DMS 273 (cell line): ENCODE results near the gene TTC34.

Experiments used
- DNase-seq: peaks from one replicate; lab custom pipeline; 2025; ENCODE audit not compliant: unreplicated experiment; lab: John Stamatoyannopoulos, UW

Gene TTC34

DNA sequence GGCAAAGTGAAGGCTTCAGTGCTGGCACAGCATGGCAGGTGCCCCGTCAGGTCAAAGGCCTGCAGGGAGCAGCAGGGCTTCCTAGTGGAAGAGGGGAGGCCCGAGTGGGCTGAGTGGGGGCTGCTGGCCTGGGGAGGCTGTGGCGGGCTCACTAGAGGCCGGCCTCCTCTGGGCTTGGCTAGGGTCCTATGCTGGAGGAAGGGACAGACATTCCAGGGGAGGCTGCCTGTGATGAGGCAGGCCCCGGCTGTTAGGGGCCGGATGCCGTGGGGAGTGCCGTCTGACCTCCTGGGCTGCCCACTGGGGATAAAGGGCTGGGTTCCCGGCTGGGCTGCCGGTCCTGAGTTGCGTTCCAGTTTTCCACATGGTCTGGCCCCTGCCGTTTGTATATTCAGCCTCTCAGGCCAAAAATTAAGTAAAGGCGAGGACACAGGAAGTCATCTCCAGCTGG is 193.8 kb downstream of the TTC34 start:
- DNase-seq, result no peak

DNA sequence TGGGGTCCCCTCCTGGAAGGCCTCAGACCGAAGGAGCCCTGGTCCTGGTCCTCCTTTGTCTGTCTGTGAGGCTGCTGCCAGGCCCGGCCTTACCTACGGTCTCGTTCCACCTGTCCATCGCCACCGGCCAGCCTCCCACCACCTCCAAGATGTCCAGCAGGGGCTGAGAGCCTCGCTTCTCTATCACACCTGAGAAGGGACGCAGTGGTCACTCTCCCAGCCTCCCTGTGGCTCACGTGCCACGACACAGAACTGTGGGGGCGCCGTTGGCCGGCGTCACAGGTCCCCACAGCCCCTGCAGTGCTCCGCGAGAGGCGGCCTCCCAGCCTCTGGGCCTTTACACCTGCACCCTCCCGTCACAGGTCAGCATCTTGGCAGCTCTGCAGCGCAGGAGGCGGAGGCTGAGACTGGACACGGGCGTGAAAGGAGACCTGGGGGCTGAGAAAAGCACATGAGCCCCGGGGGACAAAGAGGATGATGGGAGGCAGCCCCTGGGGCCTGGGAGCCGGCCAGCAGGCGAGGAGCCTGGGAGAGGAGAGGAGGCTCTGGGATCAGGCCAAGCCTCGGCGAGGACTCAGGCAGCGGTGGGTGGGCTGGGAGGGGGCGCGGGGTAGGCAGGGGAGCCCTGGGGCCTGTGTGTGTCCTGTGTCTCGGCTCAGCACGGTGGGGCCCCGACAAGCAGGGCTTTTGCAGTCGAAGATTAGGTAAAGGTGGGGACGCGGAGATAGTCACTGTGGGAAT is 194.4 kb downstream of the TTC34 start:
- no peak for DNase-seq

DNA sequence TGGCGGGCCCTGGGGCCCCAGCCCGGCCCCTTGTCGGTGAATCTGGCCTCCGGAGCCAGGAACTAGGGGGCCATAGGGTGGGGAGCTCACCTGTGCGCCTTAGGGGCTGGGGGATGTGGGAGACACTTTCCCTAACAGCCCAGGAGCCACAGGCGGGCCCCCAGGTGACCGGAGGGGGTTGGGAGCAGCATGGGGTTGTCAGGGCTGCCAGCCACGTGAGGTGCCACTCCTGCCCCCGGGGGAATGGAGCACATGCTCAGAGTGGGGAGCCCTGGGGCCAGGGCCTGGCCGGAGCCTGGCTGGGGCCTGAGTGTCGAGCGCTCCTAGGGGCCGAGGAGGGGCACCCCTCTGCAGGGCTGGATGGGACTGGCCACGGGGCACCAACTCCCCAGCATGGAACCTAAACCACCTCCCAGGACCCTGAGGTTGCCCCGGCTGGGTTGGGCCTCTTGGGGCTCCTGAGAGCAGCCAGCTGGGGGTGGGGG is 195.1 kb downstream of the TTC34 start:
- DNase-seq, result no peak

DNA sequence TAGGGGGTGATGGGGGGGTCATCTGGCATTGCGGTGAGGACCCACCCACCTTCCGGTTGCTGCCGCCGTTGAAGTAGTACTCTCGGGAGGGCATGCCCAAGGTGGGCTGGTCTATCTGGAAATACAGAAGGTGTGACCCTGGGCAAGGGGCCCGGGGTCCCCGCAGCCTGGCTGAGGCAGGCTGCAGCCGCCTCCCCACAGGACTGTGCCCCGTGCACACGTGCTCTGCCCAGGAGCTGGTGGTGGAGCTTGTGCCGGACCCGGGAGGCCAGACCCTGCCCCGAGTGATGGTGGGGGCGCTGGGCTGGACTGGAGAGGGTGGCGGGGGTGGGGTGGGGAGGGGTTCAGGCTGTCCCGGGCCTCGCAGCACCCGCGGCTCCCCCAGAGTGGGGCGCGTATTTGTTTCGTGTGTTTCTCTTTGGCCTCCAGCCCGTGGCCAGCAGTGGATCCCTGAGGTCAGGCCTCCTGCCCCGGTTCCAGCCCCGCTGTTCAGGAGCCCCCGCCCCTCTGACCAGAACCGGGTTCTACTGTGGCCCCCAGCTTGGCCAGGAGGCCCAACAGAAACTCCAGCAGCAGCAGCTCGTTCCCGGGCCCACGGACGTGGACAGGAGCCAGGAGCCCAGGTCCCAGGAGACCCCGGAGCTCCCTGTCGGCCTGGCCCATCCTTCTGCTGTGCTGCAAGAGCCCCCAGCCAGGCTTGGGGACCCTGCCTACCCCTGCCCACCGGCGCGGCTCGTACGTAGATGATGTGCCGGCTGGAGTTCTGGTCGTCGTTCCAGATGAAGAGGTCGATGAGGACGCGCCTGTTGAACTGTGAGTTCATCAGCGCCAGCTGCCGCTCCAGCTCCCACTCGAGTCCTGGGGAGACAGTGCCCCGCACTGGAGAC is 195.7 kb downstream of the TTC34 start:
- no peak for DNase-seq

DNA sequence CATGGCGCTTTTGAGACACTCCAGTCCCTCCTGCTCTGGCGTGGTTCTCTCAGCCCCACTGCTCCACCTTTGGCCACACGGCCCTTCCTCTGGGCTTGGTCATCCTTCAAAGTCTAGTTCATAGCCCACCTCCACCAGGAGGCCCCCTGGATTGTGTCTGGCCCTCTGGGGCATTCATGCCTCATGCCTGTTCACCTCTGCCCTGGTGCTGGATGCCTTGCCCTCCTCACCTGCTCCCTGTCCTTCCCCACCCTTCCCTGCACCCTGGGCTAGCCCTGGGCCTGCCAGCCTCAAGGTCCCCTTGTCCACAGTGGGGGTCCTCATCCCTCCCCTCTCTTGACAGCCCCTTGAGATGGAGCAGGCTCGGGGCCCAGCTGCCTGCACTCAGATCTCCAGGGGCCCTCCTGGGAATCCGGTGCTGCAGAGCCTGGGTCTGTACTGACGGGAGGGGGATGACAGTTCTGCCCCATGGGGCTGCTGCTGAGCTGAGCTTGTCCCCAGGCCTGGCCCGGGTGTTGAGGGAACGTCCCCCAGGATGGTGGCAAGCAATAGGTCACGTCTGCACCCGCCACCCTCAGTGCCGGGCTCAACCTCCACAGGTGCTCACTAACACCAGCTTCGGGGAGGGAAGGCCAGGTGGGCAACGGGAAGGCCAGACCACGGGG is 196.5 kb downstream of the TTC34 start:
- DNase-seq, result no peak

DNA sequence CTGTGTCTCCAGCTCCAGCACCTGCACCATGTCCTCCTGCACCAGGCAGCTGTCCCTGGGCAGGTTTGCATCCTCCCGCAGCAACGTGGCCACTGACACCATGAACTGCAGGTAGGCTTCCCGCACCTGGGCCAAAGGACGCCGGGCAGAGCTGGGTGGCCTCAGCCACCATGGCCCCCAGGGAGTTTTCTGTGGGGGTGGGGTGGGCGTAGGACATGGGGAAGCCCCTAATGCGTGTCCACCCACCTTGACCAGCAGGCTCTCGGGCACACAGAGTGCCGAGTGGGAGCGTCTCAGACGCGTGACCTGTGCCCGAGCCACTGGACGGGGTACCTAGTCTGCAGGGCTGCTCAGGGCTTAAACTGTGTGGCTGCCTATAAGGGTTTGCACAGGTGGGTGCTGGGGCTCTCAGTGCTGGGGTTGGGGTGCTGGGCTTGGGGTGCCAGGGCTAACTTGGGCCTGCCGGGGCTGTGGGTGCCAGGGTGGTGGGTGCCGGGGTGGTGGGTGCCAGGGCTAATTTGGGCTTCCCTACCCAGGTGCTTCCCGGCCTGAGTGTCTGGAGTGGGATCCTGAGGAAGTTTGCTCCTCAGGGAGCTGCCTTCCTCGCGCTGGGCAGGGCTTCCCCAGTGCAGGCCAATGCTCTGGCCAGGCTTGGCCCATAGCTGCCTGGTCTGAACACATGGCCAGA is 197.2 kb downstream of the TTC34 start:
- no peak for DNase-seq

DNA sequence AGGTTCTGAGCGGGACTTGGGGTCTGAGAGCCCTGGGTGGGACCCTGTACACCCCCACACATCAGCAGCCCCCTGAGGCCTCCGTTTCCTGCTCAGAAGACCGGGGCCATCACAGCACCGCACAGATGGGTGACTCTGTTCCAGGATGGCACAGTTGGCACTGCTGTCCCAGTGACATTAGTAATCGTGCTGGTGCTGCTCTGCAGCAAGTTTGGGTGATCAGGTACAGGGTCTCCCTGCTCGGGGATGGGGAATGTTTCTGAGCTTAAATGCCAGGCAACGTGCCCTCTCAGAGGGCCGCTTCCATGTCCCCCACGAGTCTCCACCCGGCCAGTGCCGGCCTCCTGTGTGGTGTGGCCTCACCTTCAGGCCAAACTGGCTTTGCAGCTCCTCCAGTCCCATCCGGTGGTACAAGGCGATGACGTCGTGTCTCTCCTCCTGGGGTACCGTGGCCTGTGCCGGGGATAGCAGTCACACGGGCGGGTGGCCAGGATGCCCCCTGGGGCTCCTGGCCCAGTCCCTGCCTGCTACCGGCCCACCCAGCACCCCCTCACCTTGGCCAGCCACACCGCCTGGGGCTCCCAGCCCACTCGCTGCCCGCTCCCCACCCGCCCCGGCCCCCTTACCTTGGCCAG is 197.9 kb downstream of the TTC34 start:
- no peak for DNase-seq

DNA sequence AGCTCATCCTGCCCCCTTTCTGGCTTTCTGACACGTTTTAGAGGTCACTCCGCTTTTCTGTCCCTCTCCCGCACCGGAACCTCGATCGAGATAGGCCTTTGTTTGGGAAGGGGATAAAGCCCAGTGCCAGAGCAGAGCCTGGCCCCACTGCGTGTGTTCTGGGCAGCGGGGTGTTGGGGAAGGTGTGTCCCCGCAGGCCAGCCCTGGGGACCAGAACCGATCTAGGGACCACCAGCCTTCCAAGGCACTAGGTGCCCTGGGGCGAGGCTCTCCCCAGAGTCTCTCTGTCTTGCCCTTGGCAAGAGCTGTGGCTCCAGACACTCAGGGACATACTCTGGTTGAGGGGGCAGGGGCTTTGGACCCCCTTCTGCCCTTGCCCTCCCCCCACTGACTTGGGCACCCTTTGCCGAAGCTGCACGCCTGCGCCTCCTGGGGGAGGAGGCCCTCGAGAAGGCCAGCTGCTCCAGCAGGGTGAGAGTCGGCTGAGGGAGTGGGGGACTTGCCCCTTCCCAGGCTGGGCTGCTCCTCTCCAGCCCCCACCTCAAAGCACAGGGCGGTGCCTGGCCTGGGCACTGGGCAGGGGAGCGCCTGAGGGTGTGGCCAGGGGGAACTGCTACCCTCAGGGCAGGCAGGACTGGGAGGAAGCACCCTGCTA is 198.5 kb downstream of the TTC34 start:
- no peak for DNase-seq

DNA sequence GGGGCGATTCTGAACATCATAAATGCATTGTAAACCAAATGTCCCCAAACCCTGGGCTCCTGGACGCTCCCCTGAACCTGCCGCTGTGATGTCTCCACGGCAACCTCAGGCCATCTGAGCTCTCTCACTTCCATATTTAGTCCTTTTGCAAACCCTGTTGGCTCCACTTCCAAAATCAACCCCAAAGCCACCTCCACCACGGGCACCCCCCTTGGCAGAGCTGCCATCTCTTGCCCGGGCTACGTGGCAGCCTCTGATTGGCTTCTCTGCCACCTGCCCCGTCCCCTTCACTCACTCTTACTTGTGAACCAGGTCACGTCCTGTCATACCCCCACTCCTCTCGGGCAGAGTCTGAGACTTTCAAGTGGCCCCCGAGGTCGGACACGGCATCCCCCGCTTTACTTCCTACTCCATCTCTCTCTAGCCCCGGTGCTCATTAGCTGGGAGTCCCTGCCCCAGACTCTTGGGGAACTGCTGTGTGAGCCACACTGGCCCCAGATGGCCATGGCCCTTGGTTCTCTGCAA is 199.1 kb downstream of the TTC34 start:
- DNase-seq, result no peak

DNA sequence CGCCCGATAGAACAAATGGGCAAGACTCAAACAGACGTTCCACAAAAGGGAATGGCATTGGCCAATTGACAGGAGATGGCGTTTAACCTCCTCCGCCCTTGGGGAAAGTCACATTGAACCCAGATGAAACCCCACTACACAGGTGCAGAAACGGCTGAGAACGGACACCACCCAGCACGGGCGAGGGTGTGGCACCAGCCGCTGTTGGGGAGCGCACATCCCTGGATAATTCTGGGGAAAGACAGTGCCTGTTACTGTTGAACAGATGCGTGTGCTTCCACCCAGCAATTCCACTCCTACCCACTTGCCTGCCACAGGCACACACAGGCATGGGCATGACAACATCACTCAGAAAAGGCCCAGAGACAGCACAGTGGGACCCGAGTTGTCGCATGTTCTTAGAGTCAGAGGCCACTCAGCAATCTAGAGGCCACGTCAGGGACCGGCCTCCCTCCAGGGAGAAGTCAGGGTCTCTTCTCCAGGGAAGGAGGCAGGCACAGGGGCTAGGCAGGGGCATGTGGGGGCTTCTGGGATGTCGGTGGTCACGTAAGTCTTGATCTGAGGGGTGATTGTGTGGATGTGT is 199.7 kb downstream of the TTC34 start:
- DNase-seq, result no peak

DNA sequence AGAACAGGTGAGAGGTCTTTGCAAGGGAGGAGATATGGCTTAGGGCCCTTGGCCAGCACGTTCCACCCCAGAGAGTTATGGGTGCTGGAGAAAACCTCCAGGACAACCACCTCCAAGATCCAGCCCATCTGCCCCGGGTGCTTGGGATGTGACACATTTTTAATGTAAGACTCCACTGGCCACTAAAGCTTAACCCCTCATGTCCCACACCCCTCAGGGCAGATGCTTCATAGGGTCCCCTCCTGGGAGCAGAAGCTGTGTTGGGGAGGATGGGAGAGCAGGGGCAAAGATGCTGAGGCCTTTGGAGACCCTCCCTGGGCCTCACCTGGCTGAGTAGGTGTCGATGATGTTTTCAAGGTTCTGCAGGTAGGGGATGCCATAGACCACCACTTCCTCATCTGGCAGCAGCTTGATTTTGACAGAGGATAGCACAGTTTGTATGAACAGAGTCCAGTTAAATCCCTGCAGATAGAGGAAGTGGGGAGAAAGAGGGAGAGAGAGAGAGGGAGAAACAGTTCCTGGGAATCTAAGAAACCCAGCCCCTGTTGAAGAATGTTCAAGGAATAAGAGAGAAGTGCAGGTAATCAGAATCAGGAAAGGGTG is 203.1 kb downstream of the TTC34 start:
- DNase-seq, result no peak

DNA sequence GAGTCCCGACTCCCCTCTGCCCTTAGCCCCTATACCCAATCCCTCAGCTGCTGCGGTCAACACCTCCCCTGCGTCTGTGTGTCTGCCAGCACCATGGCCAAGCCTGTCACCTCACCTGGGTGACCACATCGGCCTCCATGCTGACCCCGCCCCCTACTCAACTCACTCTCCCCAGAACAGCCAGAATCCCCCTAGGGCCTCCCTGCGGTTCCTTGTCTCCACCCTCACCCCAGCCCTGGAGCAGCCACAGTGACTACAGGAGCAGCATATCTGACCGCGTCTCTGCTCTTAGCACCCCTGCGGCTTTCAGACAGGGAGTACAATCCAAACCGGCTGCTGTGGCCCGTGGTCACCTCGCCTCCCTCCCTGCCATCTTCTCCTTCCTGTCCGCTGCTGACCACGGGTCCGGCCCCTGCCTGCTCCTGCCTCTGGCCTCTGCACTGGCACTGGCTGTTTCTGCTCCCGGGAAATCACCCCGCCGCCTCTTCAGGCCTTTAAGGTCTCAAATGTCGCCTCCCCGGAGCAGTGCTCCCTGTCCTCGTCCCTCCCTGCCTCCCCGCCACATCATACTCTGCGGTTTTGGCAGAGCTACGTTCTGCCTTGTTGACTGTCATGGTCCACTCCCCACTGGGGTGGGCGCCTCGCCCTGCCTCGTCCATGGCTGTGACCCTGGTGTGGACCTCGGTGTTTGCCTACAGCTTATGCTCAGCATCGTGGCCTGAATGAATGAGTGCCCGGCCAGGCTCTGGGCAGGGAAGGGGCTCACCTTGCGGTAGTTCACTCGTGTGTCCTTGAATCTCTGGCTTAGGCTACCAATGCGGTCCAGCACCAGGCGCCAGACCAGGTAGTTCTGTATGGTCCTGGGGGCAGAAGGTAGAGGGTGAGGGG is 203.8 kb downstream of the TTC34 start:
- no peak for DNase-seq

DNA sequence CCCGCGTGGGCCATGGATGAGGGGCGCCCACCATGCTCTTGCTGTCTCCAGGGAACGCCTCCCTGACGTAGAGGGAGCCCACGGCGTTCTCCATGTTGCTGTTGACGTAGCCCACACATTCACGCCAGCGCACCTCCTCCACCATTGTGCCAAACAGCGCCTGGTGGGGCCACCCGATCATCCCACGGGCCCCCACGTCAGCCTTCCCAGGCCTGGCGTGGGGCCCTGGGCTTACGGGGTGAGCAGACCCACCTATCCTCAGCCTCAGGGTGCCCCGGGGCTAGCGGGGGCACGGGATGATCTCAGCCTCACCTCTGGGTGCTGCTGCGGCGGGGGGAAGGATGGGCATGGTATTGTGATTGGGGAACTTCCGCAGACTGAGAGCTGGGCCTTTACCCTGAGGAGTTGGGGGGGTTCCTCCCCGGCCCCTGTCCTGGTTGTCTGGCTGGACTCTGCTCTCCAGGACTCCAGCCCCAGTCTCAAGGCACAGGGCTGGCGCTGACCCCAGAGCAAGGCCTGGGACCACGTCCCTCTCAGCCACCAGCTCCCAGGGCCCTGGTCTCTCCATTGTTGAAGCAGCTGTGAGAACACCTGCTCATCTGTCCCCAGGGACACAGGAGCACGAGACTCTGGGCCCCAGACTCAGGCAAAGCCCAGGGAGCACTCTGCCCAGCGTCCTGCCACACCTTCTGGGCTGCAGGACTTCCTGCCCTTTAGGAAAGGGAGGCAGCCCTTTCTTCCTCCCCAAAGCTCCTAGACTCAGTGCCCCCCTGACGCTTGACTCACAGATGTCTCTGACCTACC is 204.8 kb downstream of the TTC34 start:
- peak; percentile 41 for DNase-seq

DNA sequence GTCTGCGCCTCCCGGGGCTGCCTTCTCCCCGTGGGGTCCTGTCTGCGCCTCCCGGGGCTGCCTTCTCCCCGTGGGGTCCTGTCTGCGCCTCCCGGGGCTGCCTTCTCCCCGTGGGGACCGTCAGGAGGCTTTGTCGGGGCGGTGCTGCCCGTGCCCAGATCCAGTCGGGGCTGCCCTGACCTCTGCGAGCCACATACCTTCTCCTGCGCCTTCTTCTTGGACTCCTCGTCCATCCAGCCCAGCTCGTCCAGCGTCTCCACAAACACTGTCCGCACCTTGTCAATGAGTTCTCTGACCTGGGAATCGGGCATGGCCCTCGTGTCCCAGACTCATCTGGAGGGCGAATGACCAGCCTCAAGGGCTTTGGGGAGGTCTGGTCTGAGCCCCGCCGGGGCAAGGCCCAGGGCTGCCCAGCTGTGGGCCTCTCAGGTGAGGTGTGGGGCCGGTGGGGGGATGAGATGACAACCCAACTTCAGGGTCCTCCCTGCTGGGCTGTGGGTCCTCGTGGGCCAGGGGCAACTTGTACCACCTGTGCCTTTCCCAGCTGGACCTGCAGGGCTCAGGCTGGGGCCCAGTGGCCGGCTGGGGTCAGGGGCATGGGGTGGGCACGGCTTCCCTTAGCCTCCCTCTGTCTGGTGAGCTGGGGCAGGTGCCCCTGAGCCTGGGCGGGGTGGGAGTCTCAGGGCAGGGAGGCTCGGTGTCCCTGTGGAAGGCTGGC is 205.5 kb downstream of the TTC34 start:
- DNase-seq, result no peak

DNA sequence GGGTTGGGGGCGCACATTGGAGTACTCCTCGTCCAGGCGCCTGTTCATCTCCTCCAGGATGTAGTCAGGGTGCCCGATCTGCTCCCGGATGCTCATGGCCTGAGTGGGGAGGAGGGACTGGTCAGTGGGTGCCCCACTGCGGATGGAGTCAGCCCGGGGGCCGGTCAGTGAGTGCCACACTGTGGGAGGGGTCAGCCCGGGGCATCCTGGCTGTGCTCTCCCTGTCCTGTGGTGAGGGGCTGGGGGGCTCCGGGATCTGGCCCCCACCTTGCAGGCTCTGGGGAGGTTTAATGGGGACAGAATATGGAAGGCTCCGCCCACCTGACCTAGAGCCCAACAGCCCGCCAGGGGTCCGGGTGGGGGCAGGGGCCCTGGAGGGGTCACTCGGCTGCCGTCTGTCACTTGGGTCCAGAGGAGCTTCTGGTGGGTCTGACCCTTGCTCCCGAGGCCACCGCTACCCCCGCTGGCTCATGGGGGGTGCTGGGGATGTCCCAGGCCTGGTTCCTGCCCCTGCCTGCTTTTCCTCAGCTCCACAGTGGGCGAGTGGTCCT is 206.2 kb downstream of the TTC34 start:
- no peak for DNase-seq

DNA sequence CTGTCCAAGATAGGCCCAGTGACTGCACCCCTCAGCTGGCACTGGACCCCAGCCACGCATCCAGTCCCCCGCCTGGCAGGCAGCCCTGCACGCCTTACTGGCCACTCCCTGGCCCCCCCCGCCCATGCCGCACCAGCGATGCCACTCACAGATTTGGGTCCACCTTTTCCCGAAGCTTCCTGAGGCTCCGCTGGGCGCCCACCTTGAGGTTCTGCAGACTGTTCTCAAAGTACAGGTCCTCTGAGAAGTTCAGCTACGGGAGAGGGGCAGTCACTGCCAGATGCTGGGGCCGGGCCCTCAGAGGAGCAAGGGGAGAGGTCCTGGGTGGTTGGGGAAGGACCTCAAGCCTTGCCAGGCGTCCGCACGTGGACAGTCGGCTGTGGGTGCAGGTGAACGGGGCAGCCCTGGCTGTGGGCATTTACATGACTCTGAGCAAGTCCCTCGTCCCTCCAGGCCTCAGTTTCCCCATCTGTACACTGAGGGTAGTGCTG is 206.8 kb downstream of the TTC34 start:
- no peak for DNase-seq
